NCI-H748 treated with DMSO at 0.1 percent for 48 hours (cell line): ENCODE data around the gene KRTAP4-9.
"Not testable (repeated sequence)": the region's sequence is repeated elsewhere in the genome, so short reads cannot be mapped to it uniquely, and the experiment has no call there.

Source experiments
- DNase-seq: peaks from one replicate; lab custom pipeline; 2025; lab: John Stamatoyannopoulos, UW

KRTAP4-9 gene

DNA sequence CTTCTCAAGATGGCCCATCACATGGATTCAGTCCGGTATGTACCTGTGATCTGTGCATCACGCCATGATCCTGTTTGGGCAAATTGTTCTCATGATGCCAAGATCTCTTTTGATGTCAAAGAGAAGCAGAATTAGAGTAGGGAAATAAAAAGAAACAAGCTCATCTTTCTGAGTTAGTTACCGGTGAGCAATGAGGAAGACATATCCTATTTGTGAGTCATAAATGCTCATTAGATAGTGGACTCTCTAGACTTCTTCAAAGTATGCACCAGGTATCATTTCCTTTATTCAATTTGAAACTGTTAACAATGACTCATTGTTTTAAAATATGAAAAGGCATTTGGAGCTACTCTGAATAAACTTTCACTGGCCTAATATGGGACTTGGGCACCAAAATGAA lies 26.8 kb downstream of the KRTAP4-9 start:
- DNase-seq, result no peak

DNA sequence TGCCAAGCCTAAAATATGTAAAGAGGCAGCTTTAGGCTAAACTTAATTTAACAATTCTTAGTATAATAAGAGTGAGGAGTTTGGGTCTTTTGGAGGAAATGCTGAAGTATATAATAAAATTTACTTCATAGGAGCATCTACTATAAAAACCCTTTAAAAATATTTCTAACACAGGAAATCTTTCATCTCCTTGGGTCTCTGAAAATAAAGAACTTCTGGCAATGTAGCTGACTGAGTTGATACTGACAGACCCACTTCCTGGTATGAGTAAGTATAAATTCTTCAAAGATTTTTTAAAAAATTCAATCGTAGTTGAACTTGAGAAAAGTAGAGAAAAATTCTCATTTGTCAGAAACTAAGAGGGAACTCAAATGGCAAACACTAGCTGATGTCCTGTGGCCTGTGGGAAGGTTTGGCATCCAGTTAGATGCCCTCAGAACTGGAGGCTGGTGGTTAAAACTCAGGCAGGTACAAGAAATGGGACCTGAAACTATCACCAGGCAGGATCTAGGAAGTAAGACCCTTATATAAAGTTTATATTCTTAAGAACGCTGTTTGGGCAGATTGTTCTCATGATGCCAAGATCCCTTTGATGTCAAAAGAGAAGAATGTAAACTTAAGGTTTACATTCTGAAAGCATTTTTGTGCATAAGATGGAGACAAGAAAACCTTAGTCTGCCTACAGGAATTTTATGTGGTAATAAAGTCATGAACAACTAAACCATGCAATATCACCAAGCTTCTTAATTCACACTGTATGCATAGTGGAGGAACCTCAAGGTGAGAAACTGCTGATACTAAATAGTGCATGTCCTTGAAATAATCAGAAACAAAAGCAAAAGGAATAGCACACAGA lies 28.9 kb downstream of the KRTAP4-9 start:
- DNase-seq, result no peak

DNA sequence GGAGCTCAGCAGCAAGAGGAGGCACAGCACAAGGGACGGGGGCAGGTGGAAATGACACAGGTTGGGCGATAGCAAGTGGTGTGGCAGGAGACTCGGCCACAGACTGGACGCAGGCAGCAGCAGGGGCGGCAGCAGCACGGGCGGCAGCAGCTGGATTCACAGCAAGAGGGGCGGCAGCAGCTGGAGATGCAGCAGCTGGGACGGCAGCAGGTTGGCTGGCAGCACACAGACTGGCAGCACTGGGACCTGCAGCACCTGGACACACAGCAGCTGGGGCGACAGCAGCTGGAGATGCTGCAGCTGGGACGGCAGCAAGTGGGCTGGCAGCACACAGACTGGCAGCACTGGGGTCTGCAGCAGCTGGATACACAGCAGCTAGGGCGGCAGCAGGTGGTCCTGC lies 34.7 kb downstream of the KRTAP4-9 start:
- not testable (repeated sequence) for DNase-seq

DNA sequence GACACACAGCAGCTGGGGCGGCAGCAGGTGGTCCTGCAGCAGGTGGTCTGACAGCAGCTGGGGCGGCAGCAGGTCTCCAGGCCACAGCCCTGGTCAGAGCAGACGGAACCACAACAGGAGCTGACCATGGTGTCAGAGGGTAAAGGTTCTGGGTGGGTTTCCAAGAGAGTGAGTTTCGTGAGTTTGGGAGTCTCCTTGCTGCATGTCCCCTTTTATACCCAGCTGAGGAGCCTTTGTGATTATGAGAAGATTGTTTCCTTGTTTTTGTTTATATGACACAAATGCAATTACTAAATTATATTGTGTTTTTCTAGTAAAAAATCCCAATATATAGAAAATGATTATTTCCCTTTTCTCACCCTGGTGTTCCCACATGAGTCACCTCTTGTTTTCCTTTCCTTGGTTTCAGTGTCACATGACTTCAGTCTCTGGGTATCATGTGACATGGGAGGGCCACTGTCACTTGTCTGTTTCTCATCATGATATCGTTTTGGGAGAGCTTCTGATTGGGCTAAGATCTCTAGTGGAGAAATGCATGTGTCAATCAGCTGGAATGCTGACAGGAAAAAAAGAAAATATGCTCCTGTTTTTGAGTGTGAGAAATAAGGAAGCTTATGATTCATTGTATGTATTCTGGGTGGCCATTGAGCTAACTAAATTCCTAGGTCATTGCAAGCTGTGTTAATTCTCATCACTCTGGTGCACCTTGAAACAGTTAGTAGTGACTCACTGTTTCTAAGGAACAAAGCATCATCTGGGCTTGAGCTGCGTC lies 35.4 kb downstream of the KRTAP4-9 start, which contains the start of gene KRTAP4-6:
KRTAP4-6 (minus strand) TSS at position 185 of the 772 bp plus-strand sequence; CDS start at position 128, 57 bp downstream.
- no peak for DNase-seq

DNA sequence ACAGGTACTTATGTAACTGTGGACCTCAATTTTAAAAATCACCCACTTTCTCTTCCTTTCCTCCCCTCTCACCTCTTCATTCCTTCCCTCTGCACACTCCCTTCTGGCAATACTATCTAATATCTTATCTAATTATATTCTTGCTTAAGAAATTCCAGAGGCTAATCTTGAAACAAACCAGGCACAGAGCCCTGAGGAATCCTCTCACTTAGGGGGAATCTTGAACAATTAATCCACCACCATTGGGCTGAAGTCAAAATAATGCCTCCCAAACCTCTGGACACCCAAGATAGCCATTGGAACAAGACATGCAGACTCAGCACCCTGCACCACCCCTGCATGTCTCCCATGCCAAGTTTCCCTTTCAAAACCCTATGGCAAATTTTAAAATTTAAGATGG lies 36.2 kb downstream of the KRTAP4-9 start:
- DNase-seq, result no peak

DNA sequence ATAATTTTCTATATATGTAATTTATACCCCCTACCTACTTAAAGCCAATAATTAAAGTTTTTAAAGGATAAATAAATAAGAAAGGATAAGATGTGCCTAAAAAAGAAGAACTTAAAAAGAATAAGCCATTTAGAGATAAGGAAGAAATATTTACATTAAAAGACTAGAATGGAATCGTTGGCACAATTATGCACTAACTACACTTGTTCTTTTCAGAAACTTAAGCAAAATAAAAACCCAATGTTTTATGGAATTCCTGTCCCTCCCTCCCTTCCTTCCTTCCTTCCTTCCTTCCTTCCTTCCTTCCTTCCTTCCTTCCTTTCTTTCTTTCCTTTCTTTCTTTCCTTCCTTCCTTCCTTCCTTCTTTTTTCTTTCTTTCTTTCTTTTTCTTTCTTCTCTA lies 39.7 kb downstream of the KRTAP4-9 start:
- DNase-seq, result no peak

DNA sequence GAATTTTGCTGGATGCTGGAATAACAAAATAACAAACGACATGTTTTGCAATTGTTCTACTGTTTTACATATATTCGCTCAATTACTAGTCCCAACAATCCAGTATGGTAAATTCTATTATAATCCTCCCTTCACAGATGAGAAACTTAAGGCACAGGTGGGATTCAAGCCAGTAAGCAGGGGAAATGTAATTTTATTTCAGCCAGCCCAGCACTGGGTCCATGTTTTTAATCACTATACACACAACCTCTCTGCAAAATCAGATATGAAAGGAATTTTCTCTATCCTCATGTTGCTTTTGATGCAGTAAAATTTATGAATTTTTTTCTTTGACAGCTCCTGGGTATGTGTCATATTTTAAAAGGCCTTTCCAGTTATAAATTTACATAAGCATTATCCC lies 40.1 kb downstream of the KRTAP4-9 start:
- no peak for DNase-seq

DNA sequence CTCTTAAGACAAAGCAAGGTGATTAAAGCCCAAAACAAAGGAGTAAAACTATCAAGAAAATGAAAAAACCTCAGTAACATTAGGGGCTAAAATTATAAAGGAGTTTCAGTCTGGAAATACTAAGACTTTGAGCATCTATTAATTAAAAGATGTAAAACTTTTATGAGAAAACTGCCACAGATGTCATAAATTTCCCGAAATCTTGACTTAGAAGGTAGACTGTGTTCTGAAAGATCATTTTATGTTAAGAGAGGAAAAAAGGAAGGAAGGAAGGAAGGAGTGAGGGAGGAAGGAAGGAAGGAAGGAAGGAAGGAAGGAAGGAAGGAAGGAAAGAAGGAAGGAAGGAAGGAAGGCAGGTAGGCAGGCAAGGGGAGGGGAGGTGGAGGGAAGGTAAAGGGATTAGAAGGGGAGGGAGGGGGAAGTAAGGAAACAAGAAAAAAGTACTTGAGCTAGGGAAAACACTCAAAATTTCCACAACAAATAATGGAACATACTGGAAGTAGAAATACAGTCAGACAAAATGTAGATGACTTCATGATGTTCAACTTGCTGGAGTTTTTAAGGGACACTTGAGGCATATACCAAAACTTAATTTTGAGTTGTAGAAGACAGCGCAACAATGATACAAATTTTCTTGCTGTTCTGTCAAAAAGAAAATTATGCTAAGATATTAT lies 42.5 kb downstream of the KRTAP4-9 start:
- DNase-seq, result no peak

DNA sequence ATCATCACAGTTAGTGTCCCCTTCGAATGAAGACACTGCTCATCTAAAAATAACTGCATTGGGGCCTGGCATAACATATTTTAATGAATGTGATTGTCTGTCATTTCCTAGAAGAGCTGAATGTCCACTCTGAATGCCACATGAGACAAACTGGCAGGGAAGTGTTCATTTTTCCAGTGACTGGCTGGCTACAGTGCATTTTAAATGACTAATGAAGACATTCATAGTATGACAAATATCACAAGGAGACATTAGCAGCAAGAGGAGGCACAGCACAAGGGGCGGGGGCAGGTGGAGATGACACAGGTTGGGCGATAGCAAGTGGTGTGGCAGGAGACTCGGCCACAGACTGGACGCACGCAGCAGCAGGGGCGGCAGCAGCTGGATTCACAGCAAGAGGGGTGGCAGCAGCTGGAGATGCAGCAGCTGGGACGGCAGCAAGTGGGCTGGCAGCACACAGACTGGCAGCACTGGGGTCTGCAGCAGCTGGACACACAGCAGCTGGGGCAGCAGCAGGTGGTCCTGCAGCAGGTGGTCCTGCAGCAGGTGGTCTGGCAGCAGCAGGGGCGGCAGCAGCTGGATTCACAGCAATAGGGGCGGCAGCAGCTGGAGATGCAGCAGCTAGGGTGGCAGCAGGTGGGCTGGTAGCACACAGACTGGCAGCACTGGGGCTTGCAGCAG lies 43.9 kb downstream of the KRTAP4-9 start:
- DNase-seq, result not testable (repeated sequence)

DNA sequence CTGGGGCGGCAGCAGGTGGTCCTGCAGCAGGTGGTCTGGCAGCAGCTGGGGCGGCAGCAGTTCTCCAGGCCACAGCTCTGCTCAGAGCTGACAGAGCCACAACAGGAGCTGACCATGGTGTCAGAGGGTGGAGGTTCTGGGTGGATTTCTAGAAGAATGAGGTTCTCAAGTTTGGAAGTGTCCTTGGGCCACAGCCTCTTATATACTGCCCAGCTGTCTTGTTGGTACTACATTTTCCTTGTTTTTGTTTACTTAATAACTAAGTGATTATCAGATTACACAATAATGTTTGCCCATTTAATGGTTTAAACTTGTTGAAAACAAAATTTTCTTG lies 44.4 kb downstream of the KRTAP4-9 start, which contains the start of gene KRTAP4-5:
KRTAP4-5 (minus strand) TSS at position 174 of the 334 bp plus-strand sequence; CDS start at position 116, 58 bp downstream.
- no peak for DNase-seq

DNA sequence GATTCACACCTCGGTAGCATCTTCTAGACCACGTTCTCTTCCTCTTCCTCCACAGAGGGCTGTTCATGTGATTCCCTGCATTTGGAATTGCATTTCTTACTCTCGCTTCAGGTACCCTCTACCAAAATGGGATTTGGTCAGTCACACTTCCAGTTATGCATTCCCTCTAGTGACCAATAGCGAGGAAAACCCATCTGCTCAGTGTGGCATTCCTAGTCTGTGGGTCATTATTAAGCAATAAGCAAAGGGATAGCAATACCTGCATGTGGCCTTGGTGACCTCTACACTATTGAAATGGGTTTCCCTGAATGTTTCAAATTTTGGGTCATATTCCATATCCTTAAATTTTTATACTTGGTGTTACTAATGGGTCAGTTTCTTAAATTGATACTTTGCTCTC lies 44.8 kb downstream of the KRTAP4-9 start:
- no peak for DNase-seq

DNA sequence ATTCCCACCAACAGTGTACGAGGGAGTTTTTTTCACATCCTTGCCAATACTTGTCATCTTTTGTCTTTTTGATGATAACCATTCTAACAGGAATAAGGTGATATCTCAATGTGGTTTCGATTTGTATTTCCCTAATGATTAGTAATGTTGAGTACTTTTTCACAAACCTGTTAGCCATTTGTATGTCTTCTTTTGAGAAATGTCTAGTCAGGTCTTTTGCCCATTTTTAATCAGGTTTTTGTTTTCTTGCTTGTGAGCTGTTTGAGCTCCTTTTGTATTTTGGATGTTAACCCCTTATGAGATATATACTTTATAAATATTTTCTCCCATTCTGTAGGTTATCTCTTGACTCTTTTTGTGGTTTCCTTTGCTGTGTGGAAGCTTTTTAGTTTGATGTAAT lies 46.3 kb downstream of the KRTAP4-9 start:
- DNase-seq, result no peak

DNA sequence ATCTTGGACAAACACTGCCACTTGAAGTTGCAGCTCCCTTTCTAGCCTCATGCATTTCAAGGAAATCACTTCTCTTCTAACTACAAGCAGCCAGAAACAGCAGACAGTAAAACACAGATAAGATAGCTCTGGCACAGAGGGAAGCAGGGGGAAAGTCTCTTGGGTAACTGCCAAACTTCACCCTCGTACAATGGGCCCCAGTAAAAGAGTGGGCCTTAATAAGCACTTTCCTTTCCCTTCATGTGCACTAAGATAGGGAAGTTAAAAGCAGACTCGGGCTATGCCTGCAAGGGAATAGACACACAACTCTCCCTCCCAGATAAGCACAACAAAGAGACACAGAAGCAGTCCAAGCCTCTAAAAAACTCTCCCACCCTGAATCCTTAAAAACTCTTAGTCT lies 48.7 kb downstream of the KRTAP4-9 start:
- no peak for DNase-seq
